Measurements from ENCODE around the gene NAALADL2.
"Not testable (repeated sequence)": the region's sequence is repeated elsewhere in the genome, so short reads cannot be mapped to it uniquely, and the experiment has no call there.

NAALADL2 gene

GRCh38 chr3:175073219-175073905, 214.2 kb downstream of the NAALADL2 start:
- no peak for DNase-seq (ENCODE audit: low spot score)

DNA sequence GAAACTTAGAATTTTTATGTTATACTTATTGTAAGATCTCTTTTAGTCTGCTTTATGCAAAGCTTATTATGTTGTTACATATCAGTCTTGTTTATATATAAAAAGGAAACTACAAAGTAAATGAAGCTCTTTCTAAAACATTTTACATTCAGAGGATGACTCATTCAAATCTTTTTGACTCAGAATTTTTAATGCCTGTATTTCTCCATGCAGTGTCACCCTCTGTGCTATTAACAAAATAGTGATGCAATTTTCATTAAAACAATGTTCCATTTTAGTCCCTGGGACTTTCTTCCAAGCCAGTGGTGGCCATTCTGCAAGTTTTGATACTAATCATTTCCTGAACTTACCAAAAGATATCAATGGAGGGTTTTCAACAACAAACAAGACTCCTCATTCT, 216.1 kb downstream of the NAALADL2 start:
- DNase-seq (ENCODE audit: low spot score): no peak

- no peak for DNase-seq (ENCODE audit: low spot score)
These were observed 218.1 kb downstream of the NAALADL2 start for GRCh38 chr3:175077216-175077615.

DNA sequence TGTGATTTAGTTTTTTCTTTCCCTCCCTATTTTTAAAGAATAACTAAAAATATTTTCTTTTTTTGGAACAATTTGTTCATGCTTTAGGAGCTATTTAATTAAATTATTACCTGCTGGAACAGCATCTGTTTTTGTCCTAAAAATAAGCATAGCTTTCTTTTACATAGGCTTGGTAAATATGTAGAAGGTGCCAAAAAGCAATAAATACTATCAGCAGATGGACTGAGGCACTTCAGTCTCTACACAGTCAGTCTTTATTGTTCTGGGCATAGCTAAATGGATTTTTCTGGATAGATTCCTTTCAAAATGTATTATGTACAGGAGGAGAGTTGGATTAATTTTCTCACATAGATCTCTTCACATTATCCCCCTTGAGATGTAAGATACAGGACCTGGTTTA, 223.5 kb downstream of the NAALADL2 start:
- DNase-seq (ENCODE audit: low spot score): no peak

GRCh38 chr3:175087128-175087527, 228.0 kb downstream of the NAALADL2 start:
- DNase-seq (ENCODE audit: low spot score): not testable (repeated sequence)

DNA sequence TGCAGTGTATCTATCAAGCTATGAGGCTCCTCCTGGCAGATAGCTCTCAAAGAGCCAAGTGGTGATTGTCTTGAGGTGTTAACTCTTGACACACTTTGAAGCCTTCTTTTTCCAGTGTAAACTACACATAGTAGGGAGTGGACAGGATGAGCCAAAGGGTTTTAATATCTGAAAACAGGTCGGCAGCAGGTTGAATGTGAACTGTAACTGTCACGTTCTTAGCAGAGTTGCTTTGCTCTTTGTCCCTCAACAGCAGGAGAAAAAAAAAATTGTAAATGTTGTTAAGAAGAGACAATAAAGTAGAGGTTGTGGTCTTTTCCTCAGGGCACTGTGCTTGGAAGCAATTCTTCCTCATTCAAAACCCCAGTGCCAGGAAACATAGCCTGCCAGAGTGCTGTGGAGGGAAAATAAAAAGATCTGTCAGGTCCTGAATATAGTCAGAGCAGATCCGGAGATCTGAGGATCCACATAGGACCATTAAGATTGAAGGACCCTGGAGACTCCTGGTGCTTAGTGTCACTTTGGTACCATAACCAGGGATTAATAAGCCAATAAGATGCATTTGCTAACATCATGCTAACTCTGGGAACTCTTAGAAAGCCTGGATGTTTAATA, 229.7 kb downstream of the NAALADL2 start:
- DNase-seq (ENCODE audit: low spot score): no peak

DNA sequence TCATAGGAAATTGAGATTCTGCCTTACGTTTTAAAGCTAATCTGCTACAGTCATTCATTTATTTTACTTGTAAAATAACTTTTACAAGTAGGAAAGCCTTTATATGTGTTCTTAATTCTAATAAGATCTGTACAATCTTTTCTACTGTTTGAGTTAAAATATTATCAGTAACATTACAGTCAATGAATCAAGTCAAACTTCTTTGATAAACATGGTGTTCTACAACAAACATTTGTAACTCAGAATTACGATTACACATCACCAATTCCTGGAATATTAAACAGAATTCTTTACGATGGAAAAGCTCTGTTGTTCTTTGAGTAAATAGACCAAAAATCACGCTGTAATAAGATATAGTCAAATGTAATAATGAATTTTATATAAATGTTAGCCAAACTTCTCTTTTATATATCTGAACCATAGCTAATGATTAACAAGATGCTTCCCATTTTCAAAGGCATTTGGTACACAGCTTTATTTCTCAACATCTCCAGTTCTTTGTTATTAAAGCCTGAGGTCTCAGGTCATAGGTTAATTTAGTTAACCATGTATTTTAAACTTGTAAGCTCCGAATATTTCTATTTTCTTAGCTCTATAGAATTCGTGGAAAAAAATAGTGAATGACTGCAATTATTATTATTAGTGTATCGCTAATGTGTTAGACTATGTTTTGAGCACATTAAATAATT, 232.4 kb downstream of the NAALADL2 start:
- no peak for DNase-seq (ENCODE audit: low spot score)

DNA sequence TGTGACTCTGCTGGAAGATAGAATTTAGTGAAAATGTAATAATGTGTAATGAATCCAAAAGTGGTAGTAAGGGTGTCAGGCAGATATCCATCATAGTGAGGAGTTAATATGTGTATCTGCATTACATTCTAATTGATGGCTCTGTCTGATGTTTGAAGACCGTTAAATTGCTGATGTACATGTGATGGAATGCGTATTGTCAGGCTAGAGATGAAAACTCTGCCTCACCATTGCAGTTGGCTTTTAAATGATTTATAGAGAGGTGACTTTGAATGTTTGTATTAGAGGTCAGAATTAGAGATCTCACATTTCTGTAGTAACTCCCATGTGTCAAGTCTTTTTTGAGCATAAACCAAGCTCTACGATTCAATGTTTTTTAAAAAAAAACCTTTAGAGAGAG, 234.6 kb downstream of the NAALADL2 start:
- DNase-seq (ENCODE audit: low spot score): no peak

- no peak for DNase-seq (ENCODE audit: low spot score)
These were observed 235.2 kb downstream of the NAALADL2 start for GRCh38 chr3:175094344-175094743.

DNA sequence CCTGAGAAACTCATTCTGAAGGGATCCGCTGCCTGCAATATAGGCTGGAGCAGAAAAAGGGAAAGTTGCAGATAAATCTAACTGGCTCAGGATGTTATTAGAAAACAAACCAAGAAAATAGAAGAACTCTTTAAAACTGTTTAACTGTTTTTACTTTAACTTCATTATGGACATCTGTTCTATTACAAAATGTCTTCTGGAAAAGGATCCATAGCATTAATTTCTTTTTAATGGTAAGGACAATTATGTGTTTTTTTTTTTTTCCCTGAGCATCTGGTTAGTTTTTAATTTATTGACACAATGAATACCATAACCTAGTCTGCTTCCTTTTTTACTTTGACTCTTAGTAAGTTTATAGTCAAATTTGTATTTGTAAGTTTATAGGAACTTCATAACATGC, 239.5 kb downstream of the NAALADL2 start:
- DNase-seq (ENCODE audit: low spot score): no peak

DNA sequence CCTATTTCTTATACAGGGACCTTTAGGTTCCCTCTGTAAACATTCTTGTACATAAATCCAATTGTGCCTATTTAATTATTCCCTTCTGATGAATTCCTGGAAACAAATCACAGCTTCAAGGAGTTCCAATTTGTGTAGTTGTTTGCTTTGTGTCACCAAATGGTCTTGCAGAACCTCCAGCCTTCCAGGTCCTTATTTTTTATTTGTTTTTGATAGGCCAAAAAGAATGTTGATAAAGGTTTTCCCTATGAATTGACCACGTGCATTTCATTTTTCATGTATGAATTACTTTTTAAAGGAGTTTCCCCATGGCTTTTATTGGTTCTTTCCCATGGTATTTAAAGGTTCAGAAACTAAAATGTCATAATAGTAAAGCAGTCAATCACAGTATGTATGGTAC, 243.0 kb downstream of the NAALADL2 start:
- DNase-seq (ENCODE audit: low spot score): no peak

GRCh38 chr3:175103298-175103697, 244.2 kb downstream of the NAALADL2 start:
- no peak for DNase-seq (ENCODE audit: low spot score)

DNA sequence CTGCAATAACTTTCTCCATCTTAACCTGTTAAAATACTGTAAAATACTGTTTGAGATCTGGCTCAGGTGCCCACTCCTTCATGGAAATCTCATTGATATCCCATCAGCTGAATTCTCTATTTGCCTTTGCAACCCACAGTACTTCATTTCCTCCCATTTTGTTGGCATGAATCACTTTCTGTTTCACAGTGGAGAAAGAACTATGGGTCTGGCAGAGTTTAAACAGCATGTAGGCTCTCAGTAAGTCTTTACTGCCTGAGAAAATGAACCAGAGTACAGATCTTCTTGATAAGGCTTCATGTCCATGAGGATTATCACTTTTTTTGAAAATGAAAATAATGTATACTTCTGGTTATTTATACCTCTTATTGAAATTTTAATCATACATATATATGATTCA, 245.9 kb downstream of the NAALADL2 start:
- DNase-seq (ENCODE audit: low spot score): no peak

- no peak for DNase-seq (ENCODE audit: low spot score)
These were observed 248.1 kb downstream of the NAALADL2 start for GRCh38 chr3:175107231-175107630.

- no peak for DNase-seq (ENCODE audit: low spot score)
These were observed 248.9 kb downstream of the NAALADL2 start for GRCh38 chr3:175107995-175108394.

DNA sequence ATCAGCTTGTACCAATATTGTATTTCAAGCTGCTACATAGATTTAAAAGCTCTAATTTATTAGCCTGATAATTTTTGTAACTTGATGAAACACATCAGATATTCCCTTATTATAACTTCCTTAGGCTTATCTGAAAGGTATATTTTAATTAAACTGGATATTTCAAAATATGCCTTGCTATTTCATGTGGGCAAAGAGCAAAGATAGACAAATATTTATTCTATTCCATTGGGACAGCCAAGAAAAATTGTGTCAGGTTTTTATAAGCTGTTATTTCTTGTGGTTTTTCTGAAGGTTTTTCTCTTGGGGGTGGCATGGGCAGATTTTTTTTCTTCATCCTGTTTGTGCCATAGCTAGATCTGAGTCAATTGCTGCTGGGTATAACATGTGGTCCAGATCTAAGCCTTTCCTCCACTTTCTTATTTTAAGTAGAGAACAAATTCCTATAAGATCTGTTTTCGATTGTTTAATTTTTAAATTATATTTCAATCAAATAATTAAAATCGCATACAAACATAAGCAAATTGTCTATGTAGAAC, 249.5 kb downstream of the NAALADL2 start:
- DNase-seq (ENCODE audit: low spot score): no peak

DNA sequence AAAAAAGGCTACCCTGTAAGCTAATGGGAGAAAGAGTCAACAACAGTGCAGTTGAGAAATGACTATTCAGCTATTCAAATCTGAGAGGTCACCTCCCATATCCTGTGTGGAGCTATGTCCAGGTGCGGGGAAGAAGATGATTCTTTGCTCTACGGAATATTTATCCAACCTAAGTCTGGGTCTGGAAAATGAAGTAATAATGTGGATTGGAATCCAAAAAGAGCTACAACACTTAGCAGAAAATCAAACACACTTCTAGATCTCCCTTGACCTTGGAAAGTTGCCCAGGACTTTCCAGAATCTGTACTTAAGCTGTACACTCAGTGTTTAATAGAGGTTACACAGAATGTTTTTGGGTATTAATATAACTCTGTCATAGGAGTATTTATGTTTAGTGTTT, 251.9 kb downstream of the NAALADL2 start:
- DNase-seq (ENCODE audit: low spot score): no peak

DNA sequence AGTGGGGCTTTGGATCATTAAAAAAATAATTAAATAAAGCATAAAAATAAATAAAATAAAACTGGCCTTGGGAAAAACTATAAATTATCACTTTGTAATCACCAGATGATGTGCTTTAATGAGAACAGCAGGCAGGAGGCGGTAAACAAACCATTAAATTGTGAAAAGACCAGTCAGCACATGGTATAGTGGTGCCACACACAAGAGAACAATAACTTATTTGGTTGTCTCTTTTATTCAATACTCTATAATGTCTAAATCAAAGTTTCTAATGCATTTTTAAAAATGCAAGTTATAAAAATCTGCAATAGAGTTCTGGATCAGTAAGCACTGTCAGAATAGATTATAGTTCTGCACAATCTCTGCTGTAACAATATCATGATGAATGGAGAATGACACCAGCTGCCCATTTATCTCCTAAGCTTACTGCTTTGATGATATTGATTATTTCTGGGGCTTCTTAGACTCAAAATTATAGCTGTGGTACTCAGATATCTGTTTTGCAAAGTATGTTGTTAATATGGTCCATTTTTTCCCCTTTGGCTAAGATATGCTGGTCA, 259.3 kb downstream of the NAALADL2 start:
- DNase-seq (ENCODE audit: low spot score): no peak

DNA sequence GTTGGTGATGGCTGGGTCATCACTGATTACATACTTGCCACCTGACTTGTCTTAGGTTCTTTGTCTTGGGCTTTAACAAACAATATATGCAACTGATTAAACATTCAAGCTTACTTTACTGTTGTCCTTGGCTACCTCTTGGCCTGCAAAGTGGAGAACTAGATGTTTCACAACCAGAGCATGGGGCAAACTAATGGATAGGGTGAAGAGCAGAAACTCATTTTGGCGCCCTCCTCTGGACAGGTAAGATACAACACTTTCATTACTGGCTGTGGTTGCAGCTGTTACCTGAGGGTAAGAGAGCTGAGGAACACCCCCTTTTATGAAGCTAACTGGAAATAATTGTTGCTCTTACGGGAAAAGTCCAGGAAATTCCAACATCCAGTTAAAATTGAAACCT, 262.1 kb downstream of the NAALADL2 start:
- DNase-seq (ENCODE audit: low spot score): no peak

GRCh38 chr3:175127075-175127662, 268.0 kb downstream of the NAALADL2 start:
- DNase-seq (ENCODE audit: low spot score): no peak

DNA sequence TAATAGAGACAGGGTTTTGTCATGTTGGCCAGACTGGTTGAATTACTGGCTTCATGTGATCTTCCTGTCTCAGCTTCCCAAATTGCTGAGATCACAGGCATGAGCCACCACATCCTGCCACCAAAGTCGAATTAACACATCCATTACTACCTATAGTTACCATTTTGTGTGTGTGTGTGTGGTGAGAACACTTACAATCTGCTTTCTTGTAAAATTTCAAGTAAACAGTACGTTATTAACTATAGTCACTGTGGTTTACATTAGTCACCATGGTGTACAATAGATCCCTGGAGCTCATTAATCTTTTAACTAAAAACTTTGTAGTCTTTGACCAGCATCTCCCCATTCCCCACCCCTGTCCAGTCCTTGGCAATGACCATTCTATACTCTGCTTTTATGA, 270.0 kb downstream of the NAALADL2 start:
- DNase-seq (ENCODE audit: low spot score): no peak

- no peak for DNase-seq (ENCODE audit: low spot score)
These were observed 270.4 kb downstream of the NAALADL2 start for GRCh38 chr3:175129571-175129970.
